Endothelial cell of umbilical vein (primary cell): ENCODE results near the gene KIF1C.

Experiments
- CTCF ChIP-seq, 2 donors: IDR thresholded peaks; 1 replicate in 1 of 2; 2 replicates in 1 of 2; pipeline ENCODE4 v1.5.1; 2011; ENCODE audit warnings: low read length in 2 of 2, mild to moderate bottlenecking in 2 of 2, moderate library complexity in 2 of 2, control low read depth in 1 of 2, inconsistent platforms in 1 of 2, low read depth in 1 of 2; ENCODE audit not compliant: insufficient read depth in 1 of 2; ENCODE audit errors: extremely low read depth in 1 of 2
- EZH2 ChIP-seq: IDR thresholded peaks from 2 replicates; pipeline ENCODE4 v1.6.1; 2012; ENCODE audit warnings: borderline replicate concordance, low read depth, mild to moderate bottlenecking, moderate library complexity, low read length, inconsistent platforms; ENCODE audit not compliant: severe bottlenecking
- GATA2 ChIP-seq: IDR thresholded peaks from 2 replicates; pipeline ENCODE4 v1.7.0; 2011; ENCODE audit warnings: low read depth, mild to moderate bottlenecking, moderate library complexity, mixed read lengths, low read length; ENCODE audit not compliant: insufficient read length, insufficient read depth
- JUN ChIP-seq: IDR thresholded peaks from 2 replicates; pipeline ENCODE4 v1.6.1; 2011; ENCODE audit warnings: borderline replicate concordance, low read depth; ENCODE audit not compliant: insufficient read length, insufficient read depth
- MAX ChIP-seq: IDR thresholded peaks from 2 replicates; pipeline ENCODE4 v1.6.1; 2011; ENCODE audit not compliant: insufficient read depth, insufficient read length
- MYC ChIP-seq: IDR thresholded peaks from one replicate; pipeline ENCODE4 v1.6.1; 2011; ENCODE audit warnings: mild to moderate bottlenecking, low read depth, low read length
- POLR2A ChIP-seq: IDR thresholded peaks from 2 replicates; pipeline ENCODE4 v1.6.1; 2012; ENCODE audit warnings: low read depth, mild to moderate bottlenecking, control low read depth, low read length

DNA sequence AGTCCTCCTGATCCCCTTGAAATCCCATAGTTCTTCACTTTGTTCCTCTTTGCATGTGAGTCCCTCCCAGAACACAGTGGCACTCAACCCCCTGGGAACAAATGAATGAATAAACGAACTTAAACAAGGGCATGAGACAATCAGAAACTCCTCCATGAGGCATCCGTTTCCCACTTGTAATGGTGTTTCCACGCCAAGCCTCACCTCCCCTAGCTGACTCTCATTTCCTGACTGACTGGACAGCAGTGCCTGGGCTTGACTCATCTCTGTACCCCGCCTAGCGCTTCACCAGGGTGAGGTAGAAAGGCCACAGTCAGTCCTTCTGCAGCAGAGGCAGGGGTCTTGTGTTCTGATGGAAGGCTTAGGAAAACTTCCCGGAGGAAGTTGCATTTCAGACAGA lies 14.2 kb downstream of the KIF1C start:
- TF ChIP-seq CTCF (IDR thresholded peaks at IDR 0.05; ENCODE audit: extremely low read depth in 1 of 2, insufficient read depth in 1 of 2, low read depth in 1 of 2, low read length in 2 of 2) = no peak
- no peak for TF ChIP-seq POLR2A
- no peak for TF ChIP-seq MAX
- TF ChIP-seq EZH2 = no peak
- TF ChIP-seq MYC = no peak
- no peak for TF ChIP-seq GATA2
- no peak for TF ChIP-seq JUN
